GM21529 (cell line): ENCODE measurements around the gene MAPK11.

Source experiments
- ATAC-seq: cut with Tn5 transposase; IDR thresholded peaks from one replicate; pipeline ENCODE4 v1.9.1; 2021; ENCODE audit not compliant: unreplicated experiment

Gene MAPK11

DNA sequence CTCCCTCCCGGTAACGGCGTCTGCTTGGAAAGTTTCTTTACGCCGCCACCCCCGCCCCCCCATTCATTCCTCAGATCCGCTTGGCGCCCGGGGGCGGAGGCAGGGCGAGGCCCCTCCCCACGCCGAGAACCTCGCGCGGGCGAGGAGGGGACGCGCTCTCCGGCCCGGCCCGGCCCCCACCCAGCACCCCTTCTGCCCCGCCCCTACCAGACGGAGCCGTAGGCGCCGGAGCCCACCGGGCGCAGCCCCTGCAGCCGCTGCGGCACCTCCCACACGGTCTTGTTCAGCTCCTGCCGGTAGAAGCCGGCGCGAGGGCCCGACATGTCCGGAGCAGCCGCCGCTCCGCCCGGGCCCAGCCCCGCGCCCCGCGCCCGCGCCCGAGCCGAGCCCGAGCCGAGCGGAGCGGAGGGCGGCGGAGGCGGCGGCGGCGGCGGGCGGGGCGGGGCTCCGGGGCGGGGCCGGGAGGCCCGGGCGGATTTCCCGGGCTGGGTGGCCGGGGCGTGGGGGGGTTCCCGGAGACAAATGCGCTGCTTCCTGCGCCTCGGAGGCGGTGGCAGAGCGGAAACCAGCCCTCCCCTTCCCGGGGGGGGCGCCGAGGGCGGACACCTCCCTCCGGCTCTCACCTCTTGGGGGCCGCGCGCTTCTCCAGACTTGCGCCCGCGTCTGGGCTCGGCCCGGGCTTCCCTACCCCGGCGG, at the start of gene MAPK11:
Gene MAPK11 (minus strand): TSS at position 411 of the 696 bp plus-strand sequence. CDS start 88 bp downstream, at position 323.
- ATAC-seq: no peak

GRCh38 chr22:50319503-50319951, 49.3 kb upstream of the MAPK11 start:
- ATAC-seq: no peak

- ATAC-seq: no peak
Measured at GRCh38 chr22:50318698-50319411, 48.7 kb upstream of the MAPK11 start.

DNA sequence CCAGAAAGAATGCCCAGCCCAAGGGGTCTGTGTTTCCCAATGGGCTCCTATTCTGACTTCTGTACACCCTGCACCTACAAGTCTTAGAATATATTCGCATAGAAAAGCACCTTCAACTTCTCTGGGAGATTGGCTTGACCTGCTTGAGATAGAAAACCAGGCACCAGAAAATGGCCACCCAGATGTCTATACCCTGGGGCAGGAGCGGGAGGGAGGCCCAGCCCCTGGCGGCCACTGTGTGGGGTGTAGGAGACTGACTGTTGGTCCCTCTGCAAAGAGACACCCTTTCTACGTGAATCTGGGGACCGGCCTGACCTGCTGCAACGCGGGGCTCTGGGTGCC, 48.1 kb upstream of the MAPK11 start:
- ATAC-seq: no peak

DNA sequence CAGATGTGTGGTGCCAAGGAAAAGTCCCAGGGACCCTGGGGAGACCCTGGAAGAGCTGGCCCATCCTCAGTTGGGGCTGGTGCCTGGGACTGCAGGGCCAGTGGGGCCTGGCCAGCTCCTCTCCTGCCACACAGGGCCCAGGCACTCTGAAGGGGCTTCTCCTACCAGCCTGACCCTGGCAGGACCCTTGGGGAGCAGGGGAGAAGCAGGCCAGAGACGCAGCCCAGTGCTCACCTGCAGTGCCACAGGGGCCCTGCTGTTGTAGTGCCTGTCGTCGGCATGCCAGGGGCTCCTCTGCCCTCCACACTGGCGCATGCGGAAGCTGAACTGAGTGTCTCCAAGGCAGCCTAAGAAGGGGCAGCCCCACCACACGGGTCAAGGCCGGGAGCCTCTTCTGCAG, 47.5 kb upstream of the MAPK11 start:
- ATAC-seq: no peak

GRCh38 chr22:50317178-50317577, 47.0 kb upstream of the MAPK11 start:
- no peak for ATAC-seq

- no peak for ATAC-seq
Measured at GRCh38 chr22:50316114-50317065, 46.2 kb upstream of the MAPK11 start.

DNA sequence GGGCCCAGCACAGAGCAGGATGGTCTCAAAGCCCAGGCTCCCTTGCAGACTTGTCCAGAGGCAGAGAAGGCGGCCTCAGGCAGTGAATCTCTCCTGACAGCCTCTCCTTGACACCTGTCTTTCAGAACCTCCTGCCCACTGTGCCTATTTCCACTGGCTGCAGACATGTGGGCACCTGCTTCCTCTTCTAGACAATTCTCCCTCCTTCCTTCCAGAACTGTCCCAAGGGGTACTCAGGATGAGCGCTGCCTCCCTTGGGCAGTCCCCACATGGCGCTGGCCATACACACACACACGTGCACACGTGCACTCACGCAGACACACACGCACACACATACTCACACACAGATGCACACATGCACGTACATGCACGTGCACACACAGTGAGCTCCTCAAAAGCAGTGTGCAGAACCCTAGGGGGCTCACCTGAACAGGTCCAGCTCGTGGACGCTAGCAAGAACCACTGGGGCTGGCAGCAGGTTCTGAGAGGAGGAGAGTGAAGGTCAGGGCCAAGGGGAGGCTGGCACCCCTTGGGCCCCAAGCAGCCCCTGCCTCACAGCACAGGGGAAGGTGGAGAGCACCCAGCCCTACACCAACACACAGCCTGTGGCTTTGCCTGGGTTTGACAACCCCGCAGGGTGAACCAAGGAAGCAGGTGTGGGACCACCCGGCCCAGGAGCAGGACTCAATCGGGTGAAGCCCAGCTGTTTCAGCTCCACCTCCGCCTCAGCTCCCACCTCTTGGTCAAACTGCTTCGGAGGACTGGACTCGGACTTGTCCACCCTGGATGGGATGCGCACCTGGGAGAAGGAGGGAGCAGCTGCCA, 45.3 kb upstream of the MAPK11 start:
- no peak for ATAC-seq

DNA sequence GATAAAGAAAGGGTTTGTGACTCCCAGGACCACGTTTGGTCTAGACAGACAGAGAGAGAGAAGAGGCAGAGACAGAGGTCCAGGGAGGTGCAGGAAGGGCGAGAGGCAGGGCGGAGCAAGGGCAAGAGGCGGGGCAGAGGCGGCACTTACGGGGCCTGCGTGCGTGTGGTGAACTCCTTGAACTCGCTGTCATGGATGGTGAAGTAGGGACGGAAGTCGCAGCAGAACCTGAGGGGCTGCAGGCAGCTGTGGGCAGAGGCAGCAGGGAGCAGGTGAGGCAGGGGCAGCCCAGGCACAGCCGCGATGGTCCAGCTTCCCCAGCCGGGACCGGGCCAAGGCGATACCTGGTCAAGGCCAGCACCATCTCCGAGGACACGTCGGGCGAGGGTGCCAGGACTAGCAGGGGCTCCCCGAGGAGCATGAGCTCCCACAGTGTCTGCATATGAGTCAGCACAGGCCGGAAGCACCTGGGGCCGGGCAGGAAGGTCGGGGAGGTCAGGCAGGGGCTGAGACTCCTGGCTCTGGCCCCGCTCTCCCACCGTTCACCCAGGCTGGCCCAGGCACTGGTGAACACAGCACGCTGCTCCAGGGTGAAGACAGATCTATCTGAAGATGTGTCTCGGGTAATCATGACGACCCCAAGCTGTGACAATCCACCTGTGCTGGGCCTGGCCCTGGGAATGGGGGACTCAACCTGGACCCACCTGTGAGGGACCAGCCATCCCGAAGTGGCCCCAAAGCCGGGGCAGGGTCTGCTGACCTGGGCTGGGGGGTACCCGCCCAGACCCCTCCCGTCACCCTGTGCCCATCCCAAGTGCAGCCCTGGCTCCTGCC, 44.5 kb upstream of the MAPK11 start:
- ATAC-seq: peak; percentile 78

- ATAC-seq: no peak
Measured at GRCh38 chr22:50314081-50314454, 43.9 kb upstream of the MAPK11 start.

DNA sequence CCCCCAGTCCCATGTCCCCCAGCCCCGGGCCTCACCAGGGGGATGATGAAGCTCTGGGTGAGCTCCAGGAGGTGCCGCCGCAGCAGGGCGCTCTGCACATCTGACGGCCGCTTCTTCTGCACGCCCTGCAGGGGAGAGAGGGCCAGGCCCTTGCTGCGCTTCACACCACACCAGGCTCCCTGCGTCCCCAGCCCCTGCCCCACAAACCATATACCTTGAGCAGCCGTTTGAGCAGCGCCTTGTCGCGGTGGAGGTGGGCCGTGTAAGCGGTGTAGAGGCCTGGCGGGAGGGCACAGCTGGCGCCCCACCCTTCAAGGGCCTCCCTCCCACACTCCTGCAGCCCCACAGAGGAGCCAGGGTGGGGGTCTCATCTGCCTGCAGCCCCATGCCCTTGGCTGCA, 43.4 kb upstream of the MAPK11 start:
- no peak for ATAC-seq

DNA sequence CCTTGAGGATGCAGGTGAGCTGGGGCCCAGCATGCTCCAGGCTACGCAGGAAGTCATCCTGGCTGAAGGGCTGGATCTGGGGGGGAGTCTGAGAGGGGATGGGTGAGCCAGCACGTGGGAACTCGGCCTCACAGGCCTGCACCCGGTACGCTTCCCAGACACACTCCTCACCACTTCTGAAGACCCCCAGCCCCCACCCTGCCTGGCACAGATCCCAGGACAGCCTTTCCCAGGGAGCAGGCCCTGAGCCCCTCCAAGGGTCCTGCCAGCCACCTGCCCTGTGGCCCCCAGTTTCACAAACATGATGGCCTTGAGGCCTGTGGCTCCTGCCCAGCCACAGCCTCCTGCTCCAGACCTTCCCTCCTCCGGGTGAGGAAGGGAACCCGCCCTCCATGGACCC, 42.8 kb upstream of the MAPK11 start:
- no peak for ATAC-seq

DNA sequence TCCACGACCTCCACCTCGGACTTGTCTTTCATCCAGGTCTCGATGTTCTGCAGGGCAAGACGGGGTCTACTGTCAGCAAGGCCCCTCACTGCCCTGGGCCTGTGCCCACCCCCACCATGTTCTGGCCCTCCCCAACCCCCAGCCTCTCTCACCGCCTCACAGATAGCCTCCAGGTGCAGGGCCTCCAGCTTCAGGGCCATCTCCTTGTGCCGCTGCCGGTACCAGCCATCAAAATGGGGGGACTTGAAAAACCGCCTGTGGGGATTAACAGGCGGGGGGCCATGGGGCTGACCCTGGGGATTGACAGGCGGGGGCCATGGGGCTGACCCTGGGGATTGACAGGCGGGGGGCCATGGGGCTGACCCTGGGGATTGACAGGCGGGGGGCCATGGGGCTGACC, 42.2 kb upstream of the MAPK11 start:
- ATAC-seq: no peak

GRCh38 chr22:50311606-50312351, 41.6 kb upstream of the MAPK11 start:
- no peak for ATAC-seq

GRCh38 chr22:50310949-50311444, 40.8 kb upstream of the MAPK11 start:
- ATAC-seq: no peak

GRCh38 chr22:50310031-50310722, 40.0 kb upstream of the MAPK11 start:
- no peak for ATAC-seq

- no peak for ATAC-seq
Measured at GRCh38 chr22:50309601-50309991, 39.4 kb upstream of the MAPK11 start.

- no peak for ATAC-seq
Measured at GRCh38 chr22:50308986-50309600, 38.9 kb upstream of the MAPK11 start.
